SU-DHL-6 (cell line): ENCODE measurements around the gene PCMT1.

Experiments
- EZH2phosphoT487 ChIP-seq: fragments of 200-600 bp; sonication (generic), shearing (Covaris generic); conservative IDR thresholded peaks from 2 replicates; pipeline ENCODE4 v1.6.1; 2018; ENCODE audit warnings: mild to moderate bottlenecking, antibody characterized with exemption, low read length, moderate library complexity, mixed read lengths
- TF ChIP-seq, protein P1 (sequence below): fragments of 200-600 bp; sonication (generic); IDR thresholded peaks from one replicate; pipeline ENCODE4 v1.5.1; 2017; ENCODE audit warnings: antibody characterized with exemption, mild to moderate bottlenecking, low read length, moderate library complexity; ENCODE audit not compliant: insufficient read depth, poor library complexity, severe bottlenecking

DNA sequence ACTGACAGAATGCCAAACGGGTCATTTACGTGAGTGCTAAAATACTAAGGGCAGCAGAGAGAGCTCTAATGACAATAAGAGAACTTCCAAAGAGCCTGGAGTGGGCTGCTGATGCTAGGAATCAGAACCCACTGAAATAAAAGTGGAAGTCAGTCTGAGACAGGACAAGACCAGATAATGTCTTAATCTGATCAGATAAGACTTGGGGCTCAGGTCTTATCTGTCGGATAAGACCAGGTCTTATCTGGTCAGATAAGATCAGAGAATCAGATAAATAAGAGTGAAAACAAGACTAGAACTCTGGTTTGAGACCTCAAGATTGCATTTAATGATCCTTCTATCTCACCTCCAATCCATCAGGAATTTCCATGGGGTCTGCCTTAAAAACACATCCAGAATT lies 96.0 kb downstream of the PCMT1 start:
- TF ChIP-seq, protein P1, sequence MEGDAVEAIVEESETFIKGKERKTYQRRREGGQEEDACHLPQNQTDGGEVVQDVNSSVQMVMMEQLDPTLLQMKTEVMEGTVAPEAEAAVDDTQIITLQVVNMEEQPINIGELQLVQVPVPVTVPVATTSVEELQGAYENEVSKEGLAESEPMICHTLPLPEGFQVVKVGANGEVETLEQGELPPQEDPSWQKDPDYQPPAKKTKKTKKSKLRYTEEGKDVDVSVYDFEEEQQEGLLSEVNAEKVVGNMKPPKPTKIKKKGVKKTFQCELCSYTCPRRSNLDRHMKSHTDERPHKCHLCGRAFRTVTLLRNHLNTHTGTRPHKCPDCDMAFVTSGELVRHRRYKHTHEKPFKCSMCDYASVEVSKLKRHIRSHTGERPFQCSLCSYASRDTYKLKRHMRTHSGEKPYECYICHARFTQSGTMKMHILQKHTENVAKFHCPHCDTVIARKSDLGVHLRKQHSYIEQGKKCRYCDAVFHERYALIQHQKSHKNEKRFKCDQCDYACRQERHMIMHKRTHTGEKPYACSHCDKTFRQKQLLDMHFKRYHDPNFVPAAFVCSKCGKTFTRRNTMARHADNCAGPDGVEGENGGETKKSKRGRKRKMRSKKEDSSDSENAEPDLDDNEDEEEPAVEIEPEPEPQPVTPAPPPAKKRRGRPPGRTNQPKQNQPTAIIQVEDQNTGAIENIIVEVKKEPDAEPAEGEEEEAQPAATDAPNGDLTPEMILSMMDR = no peak
- no peak for TF ChIP-seq EZH2phosphoT487
